Panc1 (cell line): ENCODE results near the gene GNAI3. TPM values are rescaled to one million over a fixed set of nuclear protein-coding genes. Genes with fewer than 3 reads are reported as not detected.
A peak's percentile ranks its signal among the peaks of the same experiment; 100 is the strongest.

Experiments used
- ATAC-seq: fragments of 200-7000 bp; cut with Tn5 transposase; 2 replicates; pipeline ENCODE4 v1.9.1; 2020; ENCODE audit warnings: mild to moderate bottlenecking, moderate library complexity
- BruUV-seq: library from RNA; stranded (reverse); fragments of 400-500 nt; replicated peaks from 2 replicates; lab custom pipeline; 2021; lab: Mats Ljungman, UMichigan
- CTCF ChIA-PET: fragments of 300-600 bp; sonication (Branson Sonifier 250); formaldehyde crosslinking; loops from one replicate; lab custom pipeline; 2022; ENCODE audit warnings: antibody characterized with exemption; lab: Charles Lee
- POLR2A ChIA-PET: fragments of 300-600 bp; sonication (Branson Sonifier 250); formaldehyde crosslinking; loops from one replicate; lab custom pipeline; 2022; ENCODE audit warnings: antibody characterized with exemption; lab: Charles Lee
- DNase-seq: peaks from one replicate; pipeline ENCODE4 v3.0.0-alpha.2; 2010; ENCODE audit warnings: low read depth, low spot score
- H3K27ac ChIP-seq: 2 replicates; pipeline ENCODE4 v1.5.1; 2011; ENCODE audit warnings: mild to moderate bottlenecking, low read length, inconsistent platforms
- H3K27me3 ChIP-seq: fragments of 200-500 bp; sonication (Bioruptor generic); 2 replicates; pipeline ENCODE4 v1.6.0; 2014; ENCODE audit warnings: low read length, inconsistent platforms; ENCODE audit not compliant: control insufficient read depth, insufficient read depth
- H3K36me3 ChIP-seq: fragments of 200-500 bp; sonication (Bioruptor generic); 2 replicates; pipeline ENCODE4 v1.5.1; 2014; ENCODE audit warnings: inconsistent platforms, mild to moderate bottlenecking, low read length, moderate library complexity; ENCODE audit not compliant: control insufficient read depth, insufficient read depth
- H3K4me1 ChIP-seq: 2 replicates; pipeline ENCODE4 v1.5.1; 2011; ENCODE audit warnings: inconsistent platforms, mild to moderate bottlenecking, low read length, moderate library complexity; ENCODE audit not compliant: control insufficient read depth, insufficient read depth
- H3K4me3 ChIP-seq, 2 experiments: 2 replicates each; pipeline ENCODE4 v1.5.1; 2011 to 2012; ENCODE audit warnings: low read depth in 2 of 2, low read length in 2 of 2, mild to moderate bottlenecking in 2 of 2, inconsistent platforms in 1 of 2, moderate library complexity in 1 of 2
- H3K9me3 ChIP-seq: fragments of 200-500 bp; sonication (Bioruptor generic); 2 replicates; pipeline ENCODE4 v1.5.1; 2014; ENCODE audit warnings: low read depth, mild to moderate bottlenecking, inconsistent platforms, low read length, moderate library complexity; ENCODE audit not compliant: control insufficient read depth, insufficient read depth
- CTCF ChIP-seq: fragments of 450-650 bp; IDR thresholded peaks from 2 replicates; pipeline ENCODE4 v1.5.1; 2017; ENCODE audit warnings: mild to moderate bottlenecking
- POLR2AphosphoS5 ChIP-seq: IDR thresholded peaks from 2 replicates; pipeline ENCODE4 v1.6.1; 2012; ENCODE audit warnings: mild to moderate bottlenecking, low read depth, low read length, moderate library complexity
- SIN3A ChIP-seq: IDR thresholded peaks from 2 replicates; pipeline ENCODE4 v1.6.1; 2012; ENCODE audit warnings: low read depth, mild to moderate bottlenecking, low read length, moderate library complexity, borderline replicate concordance; ENCODE audit not compliant: insufficient read depth
- TCF7L2 ChIP-seq: IDR thresholded peaks from 2 replicates; pipeline ENCODE4 v1.6.1; 2011; ENCODE audit warnings: mild to moderate bottlenecking, low read depth, low read length, inconsistent platforms
- in situ Hi-C: cut with HindIII; loops from 2 replicates; pipeline ENCODE4 v1.10.0; 2016; ENCODE audit warnings: low sequenced_read_pairs, low pct_unique_long_range_greater_than_20kb
- intact Hi-C: fragments of 100-400 bp; cut with micrococcal nuclease; formaldehyde crosslinking; loops from one replicate; pipeline ENCODE4 v1.10.0; 2022; ENCODE audit not compliant: unreplicated experiment
- total RNA-seq: library from RNA; stranded (reverse); gene quantifications from one replicate; pipeline ENCODE4 v1.2.1, GENCODE V29; 2021; ENCODE audit not compliant: unreplicated experiment
- TF ChIP-seq, protein P1 (sequence below), 2 experiments: IDR thresholded peaks; 2 replicates each; pipeline ENCODE4 v1.6.1; 2011 to 2012; ENCODE audit warnings: low read depth in 2 of 2, control low read depth in 1 of 2, low read length in 1 of 2, mild to moderate bottlenecking in 1 of 2, moderate library complexity in 1 of 2; ENCODE audit not compliant: insufficient read depth in 1 of 2

The GNAI3 gene
- total RNA-seq, 1 experiment from 2014 or later = 6.4 TPM

- intact Hi-C loops (loop anchor here (2.0 to 10.0 kb wide), 2 partner anchors 39 to 97 kb away; no protein-coding TSS in a partner anchor), in situ Hi-C loops (no loop called here)
- POLR2A ChIA-PET = no interaction called here
- Histone ChIP-seq H3K36me3 (no peaks in the 10 kb centered on the region), H3K4me1 (0 out of 2 replicates have a peak, but pooled peaks cover 3% of the 10 kb centered on the region), H3K27me3 (no peaks in the 10 kb centered on the region), H3K27ac (no peak overlapping the region), H3K9me3 (no peaks in the 10 kb centered on the region), H3K4me3 (no peak overlapping the region; a peak in 1 of 4 replicates)
- DNase-seq = no peak
- TF ChIP-seq POLR2AphosphoS5 (no peak), SIN3A (no peak), TCF7L2 (no peak), CTCF (no peak)
- CTCF ChIA-PET = interaction anchor here (0.6 to 2.9 kb wide), 9 partner anchors 12 to 575 kb away, joined by 3 to 23 read pairs (median 5); partner anchors contain the start of gene CYB561D1
- BruUV-seq = no TSS peak
- ATAC-seq = no peak
These were observed 16.5 kb upstream of the GNAI3 start for GRCh38 chr1:109531826-109532364.

GRCh38 chr1:109532365-109533136 lies 15.9 kb upstream of the GNAI3 start:
- ATAC-seq (peak; percentile 90), DNase-seq (peak; percentile 61)
- Histone ChIP-seq H3K4me3 (peak overlapping the region in 1 of 2 experiments; percentile 16; a peak in 1 of 4 replicates), H3K27me3 (no peaks in the 10 kb centered on the region), H3K36me3 (no peaks in the 10 kb centered on the region), H3K4me1 (0 out of 2 replicates have a peak, but pooled peaks cover 3% of the 10 kb centered on the region), H3K9me3 (no peaks in the 10 kb centered on the region), H3K27ac (peak overlapping the region; percentile 70)
- no TSS peak for BruUV-seq
- TF ChIP-seq CTCF = peak; percentile 89
- TF ChIP-seq SIN3A = no peak
- intact Hi-C loops = loop anchor here (2.0 to 10.0 kb wide), 2 partner anchors 40 to 98 kb away; no protein-coding TSS in a partner anchor
- ChIA-PET POLR2A (no interaction called here), CTCF (interaction anchor here (0.6 to 2.9 kb wide), 12 partner anchors 12 to 576 kb away, joined by 3 to 23 read pairs (median 6); partner anchors contain the start of genes CYB561D1 and PSMA5)
- in situ Hi-C loops = no loop called here

- in situ Hi-C loops (no loop called here), intact Hi-C loops (loop anchor here (10.0 kb wide), 1 partner anchor 100 kb away; no protein-coding TSS in a partner anchor)
- BruUV-seq = no TSS peak
- H3K27me3 ChIP-seq = no peaks in the 10 kb centered on the region
- POLR2A ChIA-PET = interaction anchor here (0.5 to 0.6 kb wide), 2 partner anchors 182 to 198 kb away, joined by 3 to 4 read pairs; no protein-coding TSS in a partner anchor
- CTCF ChIA-PET = interaction anchor here (0.6 kb wide), 1 partner anchor 181 kb away, joined by 5 read pairs; no protein-coding TSS in a partner anchor
- H3K4me3 ChIP-seq = no peak overlapping the region
- no peaks in the 10 kb centered on the region for H3K36me3 ChIP-seq
- H3K9me3 ChIP-seq = no peaks in the 10 kb centered on the region
- ATAC-seq = no peak
- TF ChIP-seq TCF7L2 (no peak), POLR2AphosphoS5 (no peak), SIN3A (no peak), CTCF (no peak)
- TF ChIP-seq, protein P1, sequence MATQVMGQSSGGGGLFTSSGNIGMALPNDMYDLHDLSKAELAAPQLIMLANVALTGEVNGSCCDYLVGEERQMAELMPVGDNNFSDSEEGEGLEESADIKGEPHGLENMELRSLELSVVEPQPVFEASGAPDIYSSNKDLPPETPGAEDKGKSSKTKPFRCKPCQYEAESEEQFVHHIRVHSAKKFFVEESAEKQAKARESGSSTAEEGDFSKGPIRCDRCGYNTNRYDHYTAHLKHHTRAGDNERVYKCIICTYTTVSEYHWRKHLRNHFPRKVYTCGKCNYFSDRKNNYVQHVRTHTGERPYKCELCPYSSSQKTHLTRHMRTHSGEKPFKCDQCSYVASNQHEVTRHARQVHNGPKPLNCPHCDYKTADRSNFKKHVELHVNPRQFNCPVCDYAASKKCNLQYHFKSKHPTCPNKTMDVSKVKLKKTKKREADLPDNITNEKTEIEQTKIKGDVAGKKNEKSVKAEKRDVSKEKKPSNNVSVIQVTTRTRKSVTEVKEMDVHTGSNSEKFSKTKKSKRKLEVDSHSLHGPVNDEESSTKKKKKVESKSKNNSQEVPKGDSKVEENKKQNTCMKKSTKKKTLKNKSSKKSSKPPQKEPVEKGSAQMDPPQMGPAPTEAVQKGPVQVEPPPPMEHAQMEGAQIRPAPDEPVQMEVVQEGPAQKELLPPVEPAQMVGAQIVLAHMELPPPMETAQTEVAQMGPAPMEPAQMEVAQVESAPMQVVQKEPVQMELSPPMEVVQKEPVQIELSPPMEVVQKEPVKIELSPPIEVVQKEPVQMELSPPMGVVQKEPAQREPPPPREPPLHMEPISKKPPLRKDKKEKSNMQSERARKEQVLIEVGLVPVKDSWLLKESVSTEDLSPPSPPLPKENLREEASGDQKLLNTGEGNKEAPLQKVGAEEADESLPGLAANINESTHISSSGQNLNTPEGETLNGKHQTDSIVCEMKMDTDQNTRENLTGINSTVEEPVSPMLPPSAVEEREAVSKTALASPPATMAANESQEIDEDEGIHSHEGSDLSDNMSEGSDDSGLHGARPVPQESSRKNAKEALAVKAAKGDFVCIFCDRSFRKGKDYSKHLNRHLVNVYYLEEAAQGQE (IDR thresholded peaks at IDR 0.05; ENCODE audit: insufficient read depth in 1 of 2, low read depth in 2 of 2, low read length in 1 of 2) = no peak
- H3K27ac ChIP-seq = no peak overlapping the region
- DNase-seq = no peak
- H3K4me1 ChIP-seq = 0 out of 2 replicates have a peak, but pooled peaks cover 3% of the 10 kb centered on the region
These were observed 14.0 kb upstream of the GNAI3 start for GRCh38 chr1:109534307-109534858.
